HL-60 (cell line): ENCODE measurements around the gene CTNNA2.

Source experiments
- GABPA ChIP-seq: IDR thresholded peaks from 2 replicates; pipeline ENCODE4 v1.6.1; 2012; ENCODE audit warnings: low read depth
- POLR2AphosphoS5 ChIP-seq: IDR thresholded peaks from 2 replicates; pipeline ENCODE4 v1.6.1; 2012; ENCODE audit warnings: low read depth
- SPI1 ChIP-seq: IDR thresholded peaks from 2 replicates; pipeline ENCODE4 v1.6.1; 2012; ENCODE audit warnings: low read depth, mild to moderate bottlenecking, borderline replicate concordance
- TF ChIP-seq, protein P1 (sequence below): IDR thresholded peaks from one replicate; pipeline ENCODE4 v1.5.1; 2011; ENCODE audit warnings: low read length, control low read depth, inconsistent platforms; ENCODE audit not compliant: insufficient read depth
- TF ChIP-seq, protein P2 (sequence below): IDR thresholded peaks from 2 replicates; pipeline ENCODE4 v1.6.1; 2012; ENCODE audit warnings: low read depth; ENCODE audit not compliant: insufficient replicate concordance

DNA sequence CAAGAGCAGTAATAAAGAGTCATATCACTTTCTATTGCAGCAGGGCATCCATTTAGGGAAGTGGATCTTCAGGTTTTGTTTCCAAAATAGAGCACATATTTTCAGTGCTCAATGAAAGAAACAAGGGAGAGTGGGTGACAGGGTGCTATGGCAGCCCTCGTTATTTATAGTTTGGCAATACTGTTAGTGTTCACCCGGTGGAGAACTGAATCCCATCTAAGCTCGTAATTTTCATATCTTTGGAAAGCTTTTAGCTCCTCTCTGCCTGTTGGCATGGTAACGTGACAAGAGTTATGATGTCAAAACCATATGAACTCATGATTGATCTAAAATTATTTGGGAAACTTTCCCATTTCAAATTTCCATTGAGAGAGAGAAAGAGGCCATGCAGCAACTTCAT, 459.8 kb downstream of the CTNNA2 start:
- TF ChIP-seq, protein P1, sequence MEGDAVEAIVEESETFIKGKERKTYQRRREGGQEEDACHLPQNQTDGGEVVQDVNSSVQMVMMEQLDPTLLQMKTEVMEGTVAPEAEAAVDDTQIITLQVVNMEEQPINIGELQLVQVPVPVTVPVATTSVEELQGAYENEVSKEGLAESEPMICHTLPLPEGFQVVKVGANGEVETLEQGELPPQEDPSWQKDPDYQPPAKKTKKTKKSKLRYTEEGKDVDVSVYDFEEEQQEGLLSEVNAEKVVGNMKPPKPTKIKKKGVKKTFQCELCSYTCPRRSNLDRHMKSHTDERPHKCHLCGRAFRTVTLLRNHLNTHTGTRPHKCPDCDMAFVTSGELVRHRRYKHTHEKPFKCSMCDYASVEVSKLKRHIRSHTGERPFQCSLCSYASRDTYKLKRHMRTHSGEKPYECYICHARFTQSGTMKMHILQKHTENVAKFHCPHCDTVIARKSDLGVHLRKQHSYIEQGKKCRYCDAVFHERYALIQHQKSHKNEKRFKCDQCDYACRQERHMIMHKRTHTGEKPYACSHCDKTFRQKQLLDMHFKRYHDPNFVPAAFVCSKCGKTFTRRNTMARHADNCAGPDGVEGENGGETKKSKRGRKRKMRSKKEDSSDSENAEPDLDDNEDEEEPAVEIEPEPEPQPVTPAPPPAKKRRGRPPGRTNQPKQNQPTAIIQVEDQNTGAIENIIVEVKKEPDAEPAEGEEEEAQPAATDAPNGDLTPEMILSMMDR, result no peak
- TF ChIP-seq GABPA (no peak), POLR2AphosphoS5 (no peak), SPI1 (peak; percentile 45; the same call in 1 of the 2 replicates)
- TF ChIP-seq, protein P2, sequence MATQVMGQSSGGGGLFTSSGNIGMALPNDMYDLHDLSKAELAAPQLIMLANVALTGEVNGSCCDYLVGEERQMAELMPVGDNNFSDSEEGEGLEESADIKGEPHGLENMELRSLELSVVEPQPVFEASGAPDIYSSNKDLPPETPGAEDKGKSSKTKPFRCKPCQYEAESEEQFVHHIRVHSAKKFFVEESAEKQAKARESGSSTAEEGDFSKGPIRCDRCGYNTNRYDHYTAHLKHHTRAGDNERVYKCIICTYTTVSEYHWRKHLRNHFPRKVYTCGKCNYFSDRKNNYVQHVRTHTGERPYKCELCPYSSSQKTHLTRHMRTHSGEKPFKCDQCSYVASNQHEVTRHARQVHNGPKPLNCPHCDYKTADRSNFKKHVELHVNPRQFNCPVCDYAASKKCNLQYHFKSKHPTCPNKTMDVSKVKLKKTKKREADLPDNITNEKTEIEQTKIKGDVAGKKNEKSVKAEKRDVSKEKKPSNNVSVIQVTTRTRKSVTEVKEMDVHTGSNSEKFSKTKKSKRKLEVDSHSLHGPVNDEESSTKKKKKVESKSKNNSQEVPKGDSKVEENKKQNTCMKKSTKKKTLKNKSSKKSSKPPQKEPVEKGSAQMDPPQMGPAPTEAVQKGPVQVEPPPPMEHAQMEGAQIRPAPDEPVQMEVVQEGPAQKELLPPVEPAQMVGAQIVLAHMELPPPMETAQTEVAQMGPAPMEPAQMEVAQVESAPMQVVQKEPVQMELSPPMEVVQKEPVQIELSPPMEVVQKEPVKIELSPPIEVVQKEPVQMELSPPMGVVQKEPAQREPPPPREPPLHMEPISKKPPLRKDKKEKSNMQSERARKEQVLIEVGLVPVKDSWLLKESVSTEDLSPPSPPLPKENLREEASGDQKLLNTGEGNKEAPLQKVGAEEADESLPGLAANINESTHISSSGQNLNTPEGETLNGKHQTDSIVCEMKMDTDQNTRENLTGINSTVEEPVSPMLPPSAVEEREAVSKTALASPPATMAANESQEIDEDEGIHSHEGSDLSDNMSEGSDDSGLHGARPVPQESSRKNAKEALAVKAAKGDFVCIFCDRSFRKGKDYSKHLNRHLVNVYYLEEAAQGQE, result no peak
